HG03460 (cell line): ENCODE data around the gene JUND.
A peak's percentile ranks its signal among the peaks of the same experiment; 100 is the strongest.
"Not testable (repeated sequence)": the region's sequence is repeated elsewhere in the genome, so short reads cannot be mapped to it uniquely, and the experiment has no call there.

Experiments
- ATAC-seq: cut with Tn5 transposase; IDR thresholded peaks from one replicate; pipeline ENCODE4 v1.9.1; 2021; ENCODE audit not compliant: unreplicated experiment

The JUND gene

GRCh38 chr19:18281082-18282020 lies at the start of gene JUND:
Gene JUND, minus strand, starts transcription at chr19:18281622. Its CDS starts 138 bp downstream, at chr19:18281484.
- ATAC-seq, result peak; percentile 57

- ATAC-seq, result no peak
Measured at GRCh38 chr19:18330868-18331267, 49.4 kb upstream of the JUND start.

- ATAC-seq, result no peak
Measured at GRCh38 chr19:18329035-18329376, 47.6 kb upstream of the JUND start.

GRCh38 chr19:18328340-18329034 lies 47.1 kb upstream of the JUND start:
- ATAC-seq, result peak; percentile 76

GRCh38 chr19:18326772-18327171 lies 45.4 kb upstream of the JUND start:
- no peak for ATAC-seq

- ATAC-seq, result not testable (repeated sequence)
Measured at GRCh38 chr19:18324373-18324731, 42.9 kb upstream of the JUND start.

GRCh38 chr19:18322759-18323460 lies 41.5 kb upstream of the JUND start, which contains the start of gene LSM4:
Gene LSM4, minus strand, starts transcription at chr19:18323076. Its CDS starts 56 bp downstream, at chr19:18323020.
- ATAC-seq, result peak; percentile 86

- no peak for ATAC-seq
Measured at GRCh38 chr19:18322318-18322758, 40.9 kb upstream of the JUND start.

- ATAC-seq, result no peak
Measured at GRCh38 chr19:18321734-18322102, 40.3 kb upstream of the JUND start.

GRCh38 chr19:18320865-18321733 lies 39.7 kb upstream of the JUND start:
- ATAC-seq, result no peak

- no peak for ATAC-seq
Measured at GRCh38 chr19:18319591-18320135, 38.2 kb upstream of the JUND start.

GRCh38 chr19:18317961-18318800 lies 36.8 kb upstream of the JUND start:
- ATAC-seq, result no peak

GRCh38 chr19:18313398-18313797 lies 32.0 kb upstream of the JUND start:
- ATAC-seq, result no peak

GRCh38 chr19:18312092-18312534 lies 30.7 kb upstream of the JUND start:
- ATAC-seq, result no peak

GRCh38 chr19:18311502-18312091 lies 30.2 kb upstream of the JUND start:
- no peak for ATAC-seq

GRCh38 chr19:18310966-18311365 lies 29.5 kb upstream of the JUND start:
- ATAC-seq, result no peak

GRCh38 chr19:18310118-18310909 lies 28.9 kb upstream of the JUND start:
- ATAC-seq, result no peak

GRCh38 chr19:18309525-18310064 lies 28.2 kb upstream of the JUND start:
- ATAC-seq, result no peak
